A375 (cell line): ENCODE results near the gene TECRL. TPM values are rescaled to one million over a fixed set of nuclear protein-coding genes. Genes with fewer than 3 reads are reported as not detected.

Experiments
- small RNA-seq: library from RNA; depleted of rRNA; stranded (forward); fragments of <200 nt; gene quantifications from one replicate; pipeline ENCODE3, GENCODE V24; 2014
- total RNA-seq: library from RNA; depleted of rRNA; stranded (reverse); fragments of >200 nt; shearing (Covaris generic); gene quantifications from 2 replicates; pipeline ENCODE4 v1.2.3, GENCODE V29; 2014; rRNA removed

TECRL gene, protein sequence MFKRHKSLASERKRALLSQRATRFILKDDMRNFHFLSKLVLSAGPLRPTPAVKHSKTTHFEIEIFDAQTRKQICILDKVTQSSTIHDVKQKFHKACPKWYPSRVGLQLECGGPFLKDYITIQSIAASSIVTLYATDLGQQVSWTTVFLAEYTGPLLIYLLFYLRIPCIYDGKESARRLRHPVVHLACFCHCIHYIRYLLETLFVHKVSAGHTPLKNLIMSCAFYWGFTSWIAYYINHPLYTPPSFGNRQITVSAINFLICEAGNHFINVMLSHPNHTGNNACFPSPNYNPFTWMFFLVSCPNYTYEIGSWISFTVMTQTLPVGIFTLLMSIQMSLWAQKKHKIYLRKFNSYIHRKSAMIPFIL
- not detected in 2 replicates for total RNA-seq

DNA sequence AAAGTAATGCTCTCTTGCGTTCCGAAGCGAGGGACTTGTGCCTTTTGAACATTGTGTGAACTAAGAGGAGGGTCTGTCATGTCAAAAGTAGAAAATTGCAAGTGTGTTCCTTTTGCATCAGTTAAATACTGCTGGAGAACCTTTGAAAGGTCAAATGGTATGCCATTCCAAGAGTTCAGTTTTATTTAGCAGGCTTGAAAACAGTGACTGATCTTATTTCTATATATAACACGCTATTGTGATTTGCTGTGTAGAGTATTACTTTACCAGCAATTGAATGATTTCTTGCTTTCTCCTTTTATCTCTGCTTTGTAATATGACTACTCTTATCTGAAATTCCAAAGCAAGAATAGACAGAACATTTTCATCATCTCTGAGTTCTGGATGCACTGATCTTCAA is at the start of gene TECRL:
TECRL (minus strand) TSS at position 151 of the 400 bp plus-strand sequence; CDS start at position 52, 99 bp downstream.

Small RNA genes lying within 50 kb of the gene (small RNA-seq; reads per million reads assigned to genes)
- gene RNU6-191P = not detected
